H1 (cell line): ENCODE measurements around the gene HSF5. TPM values are rescaled to one million over a fixed set of nuclear protein-coding genes. Genes with fewer than 3 reads are reported as not detected.

ENCODE experiments used
- CTCF ChIA-PET: fragments of 300-600 bp; sonication (Branson Sonifier 250); formaldehyde crosslinking; loops from one replicate; lab custom pipeline; 2021; ENCODE audit not compliant: partially characterized antibody; lab: Charles Lee
- POLR2A ChIA-PET: fragments of 300-600 bp; sonication (Branson Sonifier 250); formaldehyde crosslinking; loops from one replicate; lab custom pipeline; 2021; ENCODE audit warnings: inconsistent platforms; ENCODE audit not compliant: partially characterized antibody; lab: Charles Lee
- DNase-seq, 2 experiments: peaks; one replicate each; pipeline versions ENCODE4 v3.0.0 to v3.0.0-alpha.2; 2010 to 2022; ENCODE audit warnings: low spot score in 2 of 2, low read depth in 1 of 2, mixed read lengths in 1 of 2
- FAIRE-seq: peaks from 2 replicates; lab custom pipeline; 2011; peaks lifted over from hg19 to GRCh38; lab: Jason Lieb, UNC
- H2AFZ ChIP-seq: 2 replicates; pipeline ENCODE4 v1.8.1; 2012; ENCODE audit warnings: low read length, inconsistent platforms
- H2AK5ac ChIP-seq: 2 replicates; pipeline ENCODE4 v1.6.1; 2013; ENCODE audit warnings: low read depth, low read length
- H2BK120ac ChIP-seq: replicated peaks from 2 replicates; pipeline ENCODE3; 2013; ENCODE audit warnings: low read depth, low read length, inconsistent platforms
- H2BK12ac ChIP-seq: 2 replicates; pipeline ENCODE4 v1.6.1; 2013; ENCODE audit warnings: low read depth, low read length
- H2BK15ac ChIP-seq: 2 replicates; pipeline ENCODE4 v1.6.1; 2013; ENCODE audit warnings: low read length
- H2BK20ac ChIP-seq: 2 replicates; pipeline ENCODE4 v1.6.1; 2013; ENCODE audit warnings: low read length
- H2BK5ac ChIP-seq: 2 replicates; pipeline ENCODE4 v1.6.1; 2013; ENCODE audit warnings: low read depth, low read length
- H3K14ac ChIP-seq: 2 replicates; pipeline ENCODE4 v1.6.1; 2013; ENCODE audit warnings: inconsistent platforms; ENCODE audit not compliant: insufficient read length
- H3K18ac ChIP-seq: 2 replicates; pipeline ENCODE4 v1.6.1; 2013; ENCODE audit warnings: low read length; ENCODE audit errors: extremely low read depth
- H3K23ac ChIP-seq: 2 replicates; pipeline ENCODE4 v1.6.1; 2013; ENCODE audit warnings: inconsistent platforms; ENCODE audit not compliant: insufficient read length
- H3K23me2 ChIP-seq: 2 replicates; pipeline ENCODE4 v1.6.1; 2013; ENCODE audit warnings: low read depth, low read length
- H3K27ac ChIP-seq: 2 replicates; pipeline ENCODE4 v1.6.1; 2011; ENCODE audit warnings: low read depth, low read length, inconsistent platforms
- H3K27me3 ChIP-seq, 4 experiments: replicated peaks in 1 of 4; 1 replicate in 1 of 4; 2 replicates in 3 of 4; pipeline versions ENCODE4 v1.6.1 to v1.8.1; 2011 to 2013; ENCODE audit warnings: low read length in 3 of 4, mild to moderate bottlenecking in 3 of 4, inconsistent platforms in 2 of 4, mixed read lengths in 2 of 4, moderate library complexity in 1 of 4; ENCODE audit not compliant: control insufficient read depth in 3 of 4, insufficient read depth in 3 of 4; ENCODE audit errors: extremely low read depth in 1 of 4
- H3K36me3 ChIP-seq, 4 experiments: 2 replicates each; pipeline versions ENCODE4 v1.6.1 to v1.8.1; 2011 to 2013; ENCODE audit warnings: mild to moderate bottlenecking in 4 of 4, low read length in 3 of 4, moderate library complexity in 2 of 4, control low read depth in 1 of 4, inconsistent platforms in 1 of 4; ENCODE audit not compliant: insufficient read depth in 4 of 4, control insufficient read depth in 2 of 4
- H3K4ac ChIP-seq: replicated peaks from 2 replicates; pipeline ENCODE3; 2013; ENCODE audit warnings: low read length, low read depth, mixed read lengths, inconsistent platforms; ENCODE audit not compliant: insufficient read length
- H3K4me1 ChIP-seq, 4 experiments: replicated peaks in 1 of 4; 1 replicate in 1 of 4; 2 replicates in 3 of 4; pipeline versions ENCODE4 v1.6.1 to v1.8.1; 2011 to 2013; ENCODE audit warnings: low read length in 3 of 4, inconsistent platforms in 2 of 4, mixed read lengths in 1 of 4; ENCODE audit not compliant: insufficient read depth in 4 of 4, control insufficient read depth in 3 of 4
- H3K4me2 ChIP-seq, 2 experiments: 2 replicates each; pipeline versions ENCODE4 v1.6.1 to v1.8.1; 2011 to 2013; ENCODE audit warnings: low read depth in 2 of 2, low read length in 2 of 2, control low read depth in 1 of 2, inconsistent platforms in 1 of 2, mild to moderate bottlenecking in 1 of 2; ENCODE audit not compliant: insufficient read depth in 1 of 2
- H3K4me3 ChIP-seq, 4 experiments: fragments of 200-600, 300-600 bp in 1 of 4; sonication (generic), shearing (Covaris generic), sonication (Bioruptor Twin) in 1 of 4; 2 replicates each; pipeline versions ENCODE4 v1.5.1 to v1.8.1; 2011 to 2016; ENCODE audit warnings: low read length in 4 of 4, low read depth in 3 of 4, control low read depth in 2 of 4, inconsistent platforms in 2 of 4, mild to moderate bottlenecking in 2 of 4, mixed read lengths in 1 of 4, moderate library complexity in 1 of 4; ENCODE audit not compliant: insufficient read depth in 2 of 4; ENCODE audit errors: extremely low read depth in 1 of 4
- H3K56ac ChIP-seq: replicated peaks from 2 replicates; pipeline ENCODE3; 2013; ENCODE audit warnings: low read depth, mild to moderate bottlenecking, mixed read lengths, low read length, inconsistent platforms; ENCODE audit not compliant: insufficient read length
- H3K79me1 ChIP-seq: 2 replicates; pipeline ENCODE4 v1.6.1; 2013; ENCODE audit warnings: low read depth, low read length, control low read depth
- H3K79me2 ChIP-seq, 2 experiments: 2 replicates each; pipeline versions ENCODE4 v1.6.1 to v1.8.1; 2012 to 2013; ENCODE audit warnings: low read length in 2 of 2, mild to moderate bottlenecking in 2 of 2, inconsistent platforms in 1 of 2; ENCODE audit not compliant: insufficient read depth in 2 of 2, control insufficient read depth in 1 of 2
- H3K9ac ChIP-seq, 4 experiments: replicated peaks in 1 of 4; 1 replicate in 1 of 4; 2 replicates in 3 of 4; pipeline versions ENCODE4 v1.6.1 to v1.8.1; 2011 to 2013; ENCODE audit warnings: low read depth in 3 of 4, low read length in 3 of 4, control low read depth in 2 of 4, mild to moderate bottlenecking in 2 of 4, moderate library complexity in 2 of 4, inconsistent platforms in 1 of 4; ENCODE audit errors: extremely low read depth in 1 of 4
- H3K9me3 ChIP-seq, 2 experiments: 2 replicates each; pipeline versions ENCODE4 v1.6.1 to v1.8.1; 2012 to 2013; ENCODE audit warnings: mild to moderate bottlenecking in 2 of 2, moderate library complexity in 2 of 2, control low read depth in 1 of 2, inconsistent platforms in 1 of 2, low read depth in 1 of 2, low read length in 1 of 2, mixed read lengths in 1 of 2; ENCODE audit not compliant: insufficient read depth in 2 of 2
- H4K20me1 ChIP-seq, 2 experiments: replicated peaks in 1 of 2; 2 replicates each; pipeline versions ENCODE3 to v1.8.1; 2011 to 2013; ENCODE audit warnings: inconsistent platforms in 2 of 2, low read length in 2 of 2, mild to moderate bottlenecking in 1 of 2; ENCODE audit not compliant: insufficient read depth in 2 of 2, control insufficient read depth in 1 of 2
- H4K5ac ChIP-seq: 2 replicates; pipeline ENCODE4 v1.6.1; 2013; ENCODE audit warnings: low read length, low read depth, mixed read lengths, inconsistent platforms; ENCODE audit not compliant: insufficient read length
- H4K8ac ChIP-seq: 2 replicates; pipeline ENCODE4 v1.8.0; 2013; ENCODE audit warnings: mild to moderate bottlenecking, moderate library complexity, low read length, inconsistent platforms; ENCODE audit not compliant: insufficient read depth; ENCODE audit errors: extremely low read depth
- H4K91ac ChIP-seq: replicated peaks from 2 replicates; pipeline ENCODE3; 2013; ENCODE audit warnings: low read length, mixed read lengths, inconsistent platforms; ENCODE audit not compliant: insufficient read length
- ATF3 ChIP-seq: IDR thresholded peaks from 2 replicates; pipeline ENCODE4 v1.6.1; 2011; ENCODE audit warnings: low read depth, mild to moderate bottlenecking, low read length; ENCODE audit not compliant: insufficient read depth
- BACH1 ChIP-seq: IDR thresholded peaks from 2 replicates; pipeline ENCODE4 v1.6.1; 2012; ENCODE audit warnings: low read length, improper control_type of control experiment
- BCL11A ChIP-seq, 2 experiments: IDR thresholded peaks; one replicate each; pipeline ENCODE4 v1.6.1; 2011; ENCODE audit warnings: low read depth in 2 of 2, low read length in 2 of 2, mild to moderate bottlenecking in 2 of 2
- CHD1 ChIP-seq: IDR thresholded peaks from 2 replicates; pipeline ENCODE4 v1.6.1; 2012; ENCODE audit warnings: low read depth, low read length, improper control_type of control experiment
- CTCF ChIP-seq, 3 experiments: IDR thresholded peaks; 1 replicate in 2 of 3; 2 replicates in 1 of 3; pipeline versions ENCODE4 v1.5.1 to v1.6.1; 2011; ENCODE audit warnings: low read length in 3 of 3, mild to moderate bottlenecking in 3 of 3, inconsistent platforms in 2 of 3, low read depth in 1 of 3, moderate library complexity in 1 of 3; ENCODE audit not compliant: insufficient read depth in 1 of 3; ENCODE audit errors: control extremely low read depth in 1 of 3
- GABPA ChIP-seq: IDR thresholded peaks from 2 replicates; pipeline ENCODE4 v1.6.1; 2011; ENCODE audit warnings: mild to moderate bottlenecking, low read length, moderate library complexity, borderline replicate concordance; ENCODE audit not compliant: insufficient read depth
- JUN ChIP-seq: IDR thresholded peaks from 2 replicates; pipeline ENCODE4 v1.6.1; 2011; ENCODE audit warnings: low read depth, mild to moderate bottlenecking, improper control_type of control experiment, low read length
- MAX ChIP-seq: IDR thresholded peaks from 2 replicates; pipeline ENCODE4 v1.6.1; 2012; ENCODE audit warnings: inconsistent platforms
- POLR2AphosphoS5 ChIP-seq: IDR thresholded peaks from 2 replicates; pipeline ENCODE4 v1.6.1; 2011; ENCODE audit warnings: low read depth, low read length
- RXRA ChIP-seq: IDR thresholded peaks from 2 replicates; pipeline ENCODE4 v1.6.1; 2011; ENCODE audit warnings: low read depth, mild to moderate bottlenecking, low read length, moderate library complexity; ENCODE audit not compliant: insufficient read depth
- SP4 ChIP-seq: IDR thresholded peaks from 2 replicates; pipeline ENCODE4 v1.6.1; 2012; ENCODE audit warnings: low read length, inconsistent platforms
- WGBS, 2 experiments: shearing (Covaris generic) in 1 of 2; methylation state at CpG; one replicate each; pipeline versions ENCODE4 v1.1.6 to v1.1.7; 2013 to 2015; ENCODE audit warnings: low lambda C conversion rate in 2 of 2, mixed read lengths in 2 of 2, inconsistent platforms in 1 of 2, low coverage in 1 of 2, missing lambda C conversion rate in 1 of 2; ENCODE audit not compliant: insufficient replicate concordance in 2 of 2, insufficient coverage in 1 of 2, insufficient read length in 1 of 2; ENCODE audit errors: extremely low coverage in 1 of 2, missing lambda C conversion rate in 1 of 2; 5-methylcytosine and 5-hydroxymethylcytosine counted together
- polyA plus RNA-seq, 7 experiments: library from polyadenylated mRNA; depleted of rRNA in 3 of 7; stranded (reverse) in 5 of 7; unstranded in 2 of 7; fragments of >200 nt in 5 of 7; fragments of 200-250 nt in 2 of 7; gene quantifications; 1 replicate in 5 of 7; 2 replicates in 1 of 7; 4 replicates in 1 of 7; pipeline versions ENCODE4 v1.2.1 to v1.2.3, GENCODE V29; 2011 to 2013; ENCODE audit warnings: missing spikeins in 2 of 7, mixed read lengths in 2 of 7
- total RNA-seq: library from RNA; stranded (reverse); fragmentation: NEBNext Ultra II Directional; extraction: Animal tissue kit (Norgen Biotek cat#: 25700); gene quantifications from 2 replicates; pipeline ENCODE4 v1.2.1, GENCODE V29; 2021

HSF5 gene
- total and polyA plus RNA-seq, 2 of the 8 experiments (the other 6 are each of a cell fraction or from before 2014, with no cell fraction given): not detected

DNA sequence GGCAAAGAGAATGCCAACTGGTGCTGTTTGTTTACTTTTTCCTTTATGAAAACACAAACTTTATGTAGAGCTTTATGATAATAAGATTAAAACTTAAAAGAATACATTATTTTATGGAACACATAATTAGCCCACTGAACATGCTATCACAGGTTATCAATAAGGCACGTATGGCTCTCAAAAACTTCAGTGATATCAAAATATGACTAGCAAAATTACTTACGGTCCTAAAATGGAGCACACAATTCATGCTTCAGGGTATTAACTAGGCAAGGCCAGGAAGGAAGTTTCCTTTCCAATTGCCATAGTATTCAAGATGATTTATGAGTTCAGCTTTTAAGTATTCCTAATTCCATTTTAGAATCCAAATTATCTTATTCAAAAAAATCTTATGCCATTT lies 74.5 kb downstream of the HSF5 start:
- FAIRE-seq: no peak
- H3K23me2 ChIP-seq: no peaks in the 10 kb centered on the region; the same call in 1 of the 2 replicates
- no peaks in the 10 kb centered on the region; a peak in 1 of 7 replicates for H3K4me1 ChIP-seq
- H2BK15ac ChIP-seq: no peak overlapping the region
- CTCF ChIA-PET: interaction anchor here (0.7 to 1.8 kb wide), 7 partner anchors 9 to 96 kb away, joined by 3 to 7 read pairs (median 4); partner anchors contain the start of gene SUPT4H1
- no peaks in the 10 kb centered on the region for H3K36me3 ChIP-seq
- H3K79me2 ChIP-seq: no peaks in the 10 kb centered on the region
- no peak overlapping the region for H3K23ac ChIP-seq
- no peak overlapping the region for H3K14ac ChIP-seq
- no peak overlapping the region for H3K27ac ChIP-seq
- no peak overlapping the region for H2BK5ac ChIP-seq
- H2AK5ac ChIP-seq: no peak overlapping the region
- no peak overlapping the region for H3K4me2 ChIP-seq
- H2BK12ac ChIP-seq: no peak overlapping the region
- WGBS, 2 experiments: 87% methylated on average over 2 of the region's 2 CpGs; no CpG with 5 or more reads in 1 of the 2 experiments
- H2BK20ac ChIP-seq: no peak overlapping the region
- H4K5ac ChIP-seq: no peak overlapping the region
- H3K4ac ChIP-seq: no peak overlapping the region
- no peaks in the 10 kb centered on the region for H3K79me1 ChIP-seq
- POLR2A ChIA-PET: no interaction called here
- no peak overlapping the region for H4K91ac ChIP-seq
- no peak overlapping the region for H3K18ac ChIP-seq
- no peaks in the 10 kb centered on the region; a peak in 1 of 7 replicates for H3K27me3 ChIP-seq
- H4K8ac ChIP-seq: no peak overlapping the region
- no peak overlapping the region for H2BK120ac ChIP-seq
- H3K9me3 ChIP-seq: no peaks in the 10 kb centered on the region
- H3K4me3 ChIP-seq: no peak overlapping the region
- H4K20me1 ChIP-seq: no peaks in the 10 kb centered on the region
- H3K56ac ChIP-seq: no peak overlapping the region
- H3K9ac ChIP-seq: no peak overlapping the region
- H2AFZ ChIP-seq: no peak overlapping the region
- DNase-seq: no peak
- TF ChIP-seq CTCF (IDR thresholded peaks at IDR 0.05; ENCODE audit: control extremely low read depth in 1 of 3, insufficient read depth in 1 of 3, low read depth in 1 of 3, low read length in 3 of 3) (no peak), GABPA (no peak), MAX (no peak), BACH1 (no peak), CHD1 (no peak), RXRA (no peak), SP4 (no peak), POLR2AphosphoS5 (no peak), BCL11A (IDR thresholded peaks at IDR 0.05; ENCODE audit: low read depth in 2 of 2, low read length in 2 of 2) (no peak), JUN (no peak), ATF3 (no peak)
